Skeletal muscle satellite cell (primary cell): Measurements from ENCODE around the gene SQSTM1. TPM values are rescaled to one million over a fixed set of nuclear protein-coding genes. Genes with fewer than 3 reads are reported as not detected.

Experiments used
- H3K27me3 ChIP-seq: 2 replicates; pipeline ENCODE4 v1.7.0; 2013; ENCODE audit warnings: low read length; ENCODE audit not compliant: control insufficient read depth, insufficient read depth
- H3K36me3 ChIP-seq: 2 replicates; pipeline ENCODE4 v1.7.0; 2013; ENCODE audit warnings: mild to moderate bottlenecking, control low read depth, low read length; ENCODE audit not compliant: insufficient read depth
- H3K4me1 ChIP-seq: 2 replicates; pipeline ENCODE4 v1.7.0; 2013; ENCODE audit warnings: low read length; ENCODE audit not compliant: control insufficient read depth, insufficient read depth
- H3K4me2 ChIP-seq: 2 replicates; pipeline ENCODE4 v1.7.0; 2013; ENCODE audit warnings: mild to moderate bottlenecking, low read length
- H3K4me3 ChIP-seq: 2 replicates; pipeline ENCODE4 v1.7.0; 2013; ENCODE audit warnings: low read length
- H3K9ac ChIP-seq: 2 replicates; pipeline ENCODE4 v1.7.0; 2013; ENCODE audit warnings: mild to moderate bottlenecking, low read depth, low read length, moderate library complexity
- H3K9me3 ChIP-seq: replicated peaks from 2 replicates; pipeline ENCODE4 v1.7.0; 2013; ENCODE audit warnings: mild to moderate bottlenecking, control low read depth, low read length
- small RNA-seq: library from RNA; depleted of rRNA; stranded (forward); fragments of <200 nt; gene quantifications from one replicate; pipeline ENCODE3, GENCODE V24; 2012

Gene SQSTM1

DNA sequence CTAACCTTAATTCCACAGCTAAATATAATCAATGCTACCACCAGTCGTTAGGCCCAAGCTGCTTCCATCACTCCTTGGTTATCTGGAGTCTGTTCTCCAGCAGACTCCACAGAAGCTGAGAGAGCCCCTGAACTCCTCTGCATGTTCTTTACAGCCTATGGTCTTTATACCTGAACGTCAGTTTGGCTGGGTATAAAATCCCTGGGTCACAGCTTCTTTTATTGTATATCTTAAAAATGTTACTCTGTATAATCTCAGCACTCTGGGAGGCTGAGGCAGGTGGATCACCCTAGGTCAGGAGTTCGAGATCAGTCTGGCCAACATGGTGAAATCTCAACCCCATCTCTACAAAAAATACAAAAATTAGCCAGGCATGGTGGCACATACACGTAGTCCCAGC lies 61.6 kb downstream of the SQSTM1 start:
- Histone ChIP-seq H3K4me3 (no peak overlapping the region), H3K4me2 (no peak overlapping the region)

GRCh38 chr5:179883163-179883562 lies 62.5 kb downstream of the SQSTM1 start:
- Histone ChIP-seq H3K4me2 (no peak overlapping the region), H3K4me3 (no peak overlapping the region), H3K27me3 (no peaks in the 10 kb centered on the region), H3K4me1 (peaks cover 11% of the 10 kb centered on the region), H3K9me3 (peaks cover 3% of the 10 kb centered on the region), H3K9ac (no peak overlapping the region), H3K36me3 (peaks cover 73% of the 10 kb centered on the region)

More for the DNA sequence above, 61.6 kb downstream of the SQSTM1 start:
- no peaks in the 10 kb centered on the region for H3K27me3 ChIP-seq
- H3K9me3 ChIP-seq: peaks cover 3% of the 10 kb centered on the region
- H3K9ac ChIP-seq: no peak overlapping the region
- peaks cover 71% of the 10 kb centered on the region for H3K36me3 ChIP-seq
- H3K4me1 ChIP-seq: peaks cover 13% of the 10 kb centered on the region

DNA sequence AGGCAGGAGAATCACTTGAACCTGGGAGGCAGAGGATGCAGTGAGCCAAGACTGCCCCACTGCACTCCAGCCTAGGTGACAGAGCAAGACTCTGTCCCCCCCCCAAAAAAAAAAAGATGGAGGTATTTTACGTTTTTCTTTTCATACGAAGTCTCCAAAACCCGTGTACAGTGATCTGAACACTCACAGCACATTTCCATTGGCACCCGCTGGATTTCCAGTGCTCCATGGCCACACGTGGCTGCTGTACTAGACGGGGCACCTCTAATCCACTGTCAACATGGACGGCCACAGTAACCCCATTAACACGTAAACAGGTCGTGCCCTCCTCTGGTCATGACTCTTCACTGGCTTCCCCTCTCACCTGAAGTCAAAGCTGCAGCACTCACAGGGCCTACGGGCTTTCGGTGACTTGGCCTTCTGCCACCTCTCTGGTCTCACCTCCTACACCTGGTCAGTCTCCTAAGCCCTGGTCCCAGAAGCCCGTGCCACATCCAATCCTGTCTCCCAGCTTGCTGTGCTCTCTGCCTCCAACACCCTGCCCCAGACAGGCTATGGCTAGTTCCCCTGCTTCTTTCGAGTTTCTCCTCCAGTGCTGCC lies 64.9 kb downstream of the SQSTM1 start:
- no peak overlapping the region for H3K4me3 ChIP-seq
- H3K9me3 ChIP-seq: peaks cover 3% of the 10 kb centered on the region
- H3K27me3 ChIP-seq: no peaks in the 10 kb centered on the region
- no peak overlapping the region for H3K4me2 ChIP-seq
- H3K36me3 ChIP-seq: peaks cover 79% of the 10 kb centered on the region
- no peak overlapping the region for H3K9ac ChIP-seq
- H3K4me1 ChIP-seq: no peaks in the 10 kb centered on the region

DNA sequence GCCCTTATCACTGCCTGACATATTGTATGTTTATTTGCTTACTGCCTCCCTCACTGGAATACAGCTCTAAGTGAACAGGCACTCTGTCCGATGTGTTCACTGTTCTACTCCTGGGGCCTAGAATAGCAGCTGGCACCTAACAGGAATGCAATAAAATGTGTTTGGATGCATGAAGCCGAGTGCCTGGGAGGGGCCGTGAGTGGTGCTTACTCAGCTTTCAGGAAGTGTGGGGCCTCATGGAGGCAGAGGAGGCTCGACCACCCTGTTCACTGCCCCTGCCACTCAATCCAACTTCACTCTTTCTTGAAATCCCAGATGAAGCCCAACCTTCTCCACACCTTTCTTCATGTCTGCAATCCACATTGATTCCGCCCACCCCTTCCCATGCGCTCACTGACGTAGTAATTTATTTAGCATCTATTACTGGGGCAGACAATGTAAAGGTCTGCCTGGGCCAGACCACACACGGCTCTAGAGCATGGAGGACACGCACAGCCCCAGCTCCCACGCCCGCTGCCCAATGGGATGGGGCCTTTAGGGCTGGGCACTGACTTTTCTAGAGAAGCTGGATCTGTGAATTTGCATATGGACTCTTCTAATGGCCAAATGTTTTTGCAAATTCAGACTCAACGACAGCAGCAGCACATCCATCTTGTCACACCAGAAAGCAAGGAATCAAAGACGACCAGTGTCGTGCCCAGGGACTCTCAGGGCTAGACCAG lies 65.6 kb downstream of the SQSTM1 start:
- peaks cover 86% of the 10 kb centered on the region for H3K36me3 ChIP-seq
- no peak overlapping the region for H3K4me2 ChIP-seq

GRCh38 chr5:179887095-179887494 lies 66.4 kb downstream of the SQSTM1 start:
- H3K4me3 ChIP-seq: no peak overlapping the region
- peaks cover 93% of the 10 kb centered on the region for H3K36me3 ChIP-seq
- no peaks in the 10 kb centered on the region for H3K27me3 ChIP-seq
- peaks cover 3% of the 10 kb centered on the region for H3K9me3 ChIP-seq
- no peaks in the 10 kb centered on the region for H3K4me1 ChIP-seq
- H3K9ac ChIP-seq: no peak overlapping the region
- H3K4me2 ChIP-seq: no peak overlapping the region

More for the DNA sequence above, 65.6 kb downstream of the SQSTM1 start:
- Histone ChIP-seq H3K9me3 (peaks cover 3% of the 10 kb centered on the region), H3K4me3 (no peak overlapping the region), H3K4me1 (no peaks in the 10 kb centered on the region), H3K27me3 (no peaks in the 10 kb centered on the region), H3K9ac (no peak overlapping the region)

Small RNA genes lying within 50 kb of the gene (small RNA-seq; reads per million reads assigned to genes)
- not detected for gene MIR1229
- gene RF00019: not detected
